ENCODE measurements around the gene RNF10.
"Not testable (repeated sequence)": the region's sequence is repeated elsewhere in the genome, so short reads cannot be mapped to it uniquely, and the experiment has no call there.

GRCh38 chr12:120611534-120611933, 77.4 kb downstream of the RNF10 start:
- TF ChIP-seq ATF3 (IDR thresholded peaks at IDR 0.05; ENCODE audit: borderline replicate concordance, extremely low read depth, low read depth, low read length); POLR2A (IDR thresholded peaks at IDR 0.05; ENCODE audit: low read depth, low read length); NFYA (IDR thresholded peaks at IDR 0.05; ENCODE audit: borderline replicate concordance, low read depth, low read length); CTCF (IDR thresholded peaks at IDR 0.05 in 2 of 3, conservative IDR thresholded peaks at IDR 0.05 in 1 of 3; ENCODE audit: control insufficient read depth in 2 of 3, extremely low read depth in 1 of 3, insufficient read depth in 1 of 3, low read depth in 3 of 3, low read length in 3 of 3): not testable (repeated sequence)

All from GM12878 (cell line).